Caco-2 (cell line): ENCODE results near the gene CES4A. TPM values are rescaled to one million over a fixed set of nuclear protein-coding genes. Genes with fewer than 3 reads are reported as not detected.

Source experiments
- BruUV-seq: library from RNA; stranded (reverse); fragments of 400-500 nt; replicated peaks from 2 replicates; lab custom pipeline; 2021; lab: Mats Ljungman, UMichigan
- CTCF ChIA-PET: fragments of 300-600 bp; sonication (Branson Sonifier 250); formaldehyde crosslinking; loops from one replicate; lab custom pipeline; 2022; ENCODE audit warnings: antibody characterized with exemption; lab: Charles Lee
- POLR2A ChIA-PET: fragments of 300-600 bp; sonication (Branson Sonifier 250); formaldehyde crosslinking; loops from one replicate; lab custom pipeline; 2022; ENCODE audit warnings: antibody characterized with exemption; lab: Charles Lee
- DNase-seq, 2 experiments: peaks; one replicate each; pipeline versions ENCODE4 v3.0.0 to v3.0.0-alpha.2; 2020 to 2022
- H3K27me3 ChIP-seq: replicated peaks from 2 replicates; pipeline ENCODE4 v1.6.0; 2011; ENCODE audit warnings: low read length; ENCODE audit not compliant: control insufficient read depth, insufficient read depth
- H3K36me3 ChIP-seq: 2 replicates; pipeline ENCODE4 v1.5.1; 2011; ENCODE audit warnings: low read length; ENCODE audit not compliant: control insufficient read depth, insufficient read depth
- H3K4me1 ChIP-seq: fragments of 250-450 bp; sonication (Bioruptor Pico); 2 replicates; pipeline ENCODE4 v1.5.1; 2020; ENCODE audit warnings: mild to moderate bottlenecking
- H3K4me3 ChIP-seq: 2 replicates; pipeline ENCODE4 v1.5.1; 2011; ENCODE audit warnings: low read depth, mild to moderate bottlenecking, control low read depth, low read length
- H3K9me3 ChIP-seq: fragments of 250-450 bp; sonication (Bioruptor Pico); 2 replicates; pipeline ENCODE4 v1.5.1; 2020; ENCODE audit warnings: mild to moderate bottlenecking, moderate library complexity
- H3K27ac Mint-ChIP-seq: one replicate; pipeline ENCODE4 v1.8.0; 2022; ENCODE audit warnings: mixed read lengths; ENCODE audit not compliant: unreplicated experiment
- H3K27me3 Mint-ChIP-seq: one replicate; pipeline ENCODE4 v1.8.0; 2022; ENCODE audit warnings: mixed read lengths; ENCODE audit not compliant: insufficient read depth, unreplicated experiment
- H3K36me3 Mint-ChIP-seq: one replicate; pipeline ENCODE4 v1.8.0; 2022; ENCODE audit warnings: mild to moderate bottlenecking, mixed read lengths; ENCODE audit not compliant: insufficient read depth, unreplicated experiment
- H3K4me1 Mint-ChIP-seq: one replicate; pipeline ENCODE4 v1.8.0; 2022; ENCODE audit warnings: low read depth, mixed read lengths; ENCODE audit not compliant: unreplicated experiment
- H3K4me3 Mint-ChIP-seq: one replicate; pipeline ENCODE4 v1.8.0; 2022; ENCODE audit warnings: mild to moderate bottlenecking, moderate library complexity, mixed read lengths; ENCODE audit not compliant: unreplicated experiment
- H3K9me3 Mint-ChIP-seq: one replicate; pipeline ENCODE4 v1.8.0; 2022; ENCODE audit warnings: mixed read lengths; ENCODE audit not compliant: unreplicated experiment
- intact Hi-C: fragments of 100-400 bp; cut with micrococcal nuclease; formaldehyde crosslinking; loops from one replicate; pipeline ENCODE4 v1.10.0; 2022; ENCODE audit not compliant: unreplicated experiment
- total RNA-seq: library from RNA; stranded (reverse); gene quantifications from 2 replicates; pipeline ENCODE4 v1.2.3, GENCODE V29; 2022
- TF ChIP-seq, protein P1 (sequence below), 2 experiments: fragments of 200-600 bp in 1 of 2; IDR thresholded peaks; 1 replicate in 1 of 2; 2 replicates in 1 of 2; pipeline versions ENCODE4 v1.5.1 to v1.8.0; 2011 to 2022; ENCODE audit warnings: antibody characterized with exemption in 1 of 2, control low read depth in 1 of 2, inconsistent platforms in 1 of 2, low read depth in 1 of 2, low read length in 1 of 2, mild to moderate bottlenecking in 1 of 2, moderate library complexity in 1 of 2; ENCODE audit not compliant: insufficient read depth in 1 of 2, severe bottlenecking in 1 of 2, unreplicated experiment in 1 of 2

Gene CES4A
- total RNA-seq, 1 experiment from 2014 or later: not detected

- no peaks in the 10 kb centered on the region for H3K27me3 ChIP-seq
- Mint-ChIP-seq H3K27me3 (no peaks in the 10 kb centered on the region), H3K4me3 (no peak overlapping the region), H3K4me1 (peaks cover 16% of the 10 kb centered on the region), H3K36me3 (peaks cover 17% of the 10 kb centered on the region), H3K27ac (no peak overlapping the region), H3K9me3 (no peaks in the 10 kb centered on the region)
- ChIA-PET CTCF (no interaction called here), POLR2A (no interaction called here)
- intact Hi-C loops: no loop called here
- TF ChIP-seq, protein P1, sequence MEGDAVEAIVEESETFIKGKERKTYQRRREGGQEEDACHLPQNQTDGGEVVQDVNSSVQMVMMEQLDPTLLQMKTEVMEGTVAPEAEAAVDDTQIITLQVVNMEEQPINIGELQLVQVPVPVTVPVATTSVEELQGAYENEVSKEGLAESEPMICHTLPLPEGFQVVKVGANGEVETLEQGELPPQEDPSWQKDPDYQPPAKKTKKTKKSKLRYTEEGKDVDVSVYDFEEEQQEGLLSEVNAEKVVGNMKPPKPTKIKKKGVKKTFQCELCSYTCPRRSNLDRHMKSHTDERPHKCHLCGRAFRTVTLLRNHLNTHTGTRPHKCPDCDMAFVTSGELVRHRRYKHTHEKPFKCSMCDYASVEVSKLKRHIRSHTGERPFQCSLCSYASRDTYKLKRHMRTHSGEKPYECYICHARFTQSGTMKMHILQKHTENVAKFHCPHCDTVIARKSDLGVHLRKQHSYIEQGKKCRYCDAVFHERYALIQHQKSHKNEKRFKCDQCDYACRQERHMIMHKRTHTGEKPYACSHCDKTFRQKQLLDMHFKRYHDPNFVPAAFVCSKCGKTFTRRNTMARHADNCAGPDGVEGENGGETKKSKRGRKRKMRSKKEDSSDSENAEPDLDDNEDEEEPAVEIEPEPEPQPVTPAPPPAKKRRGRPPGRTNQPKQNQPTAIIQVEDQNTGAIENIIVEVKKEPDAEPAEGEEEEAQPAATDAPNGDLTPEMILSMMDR (IDR thresholded peaks at IDR 0.05; ENCODE audit: insufficient read depth in 1 of 2, low read depth in 1 of 2, low read length in 1 of 2, severe bottlenecking in 1 of 2, unreplicated experiment in 1 of 2): no peak
- no peaks in the 10 kb centered on the region; the same call in 1 of the 2 replicates for H3K36me3 ChIP-seq
- H3K9me3 ChIP-seq: no peaks in the 10 kb centered on the region
- BruUV-seq: no TSS peak
- H3K4me1 ChIP-seq: no peaks in the 10 kb centered on the region
- DNase-seq: no peak
- no peak overlapping the region for H3K4me3 ChIP-seq
Observed at GRCh38 chr16:67054901-67055300, 66.5 kb downstream of the CES4A start.

GRCh38 chr16:67055712-67056487, 67.5 kb downstream of the CES4A start:
- no peak overlapping the region for H3K27ac Mint-ChIP-seq
- H3K4me3 ChIP-seq: no peak overlapping the region
- POLR2A ChIA-PET: interaction anchor here (0.6 kb wide), 1 partner anchor 302 kb away, joined by 5 read pairs; no protein-coding TSS in a partner anchor

More at GRCh38 chr16:67055712-67056487, 67.5 kb downstream of the CES4A start:
- Mint-ChIP-seq H3K36me3 (peaks cover 17% of the 10 kb centered on the region), H3K4me1 (peaks cover 16% of the 10 kb centered on the region), H3K27me3 (no peaks in the 10 kb centered on the region), H3K4me3 (no peak overlapping the region), H3K9me3 (no peaks in the 10 kb centered on the region)
- DNase-seq: no peak
- CTCF ChIA-PET: interaction anchor here (0.6 kb wide), 1 partner anchor 685 kb away, joined by 8 read pairs; no protein-coding TSS in a partner anchor
- Histone ChIP-seq H3K9me3 (no peaks in the 10 kb centered on the region), H3K27me3 (no peaks in the 10 kb centered on the region), H3K36me3 (no peaks in the 10 kb centered on the region; the same call in none of the 2 replicates), H3K4me1 (no peaks in the 10 kb centered on the region)
- TF ChIP-seq, protein P1 (IDR thresholded peaks at IDR 0.05; ENCODE audit: insufficient read depth in 1 of 2, low read depth in 1 of 2, low read length in 1 of 2, severe bottlenecking in 1 of 2, unreplicated experiment in 1 of 2): no peak
- BruUV-seq: no TSS peak
- intact Hi-C loops: no loop called here

Other genes with a start within 250 kb of the CES4A start
- gene DYNC1LI2, start 237.0 kb upstream of the CES4A start, total RNA-seq: 180 and 182 TPM in 2 replicates
- gene TERB1, start 187.0 kb upstream of the CES4A start, total RNA-seq: not detected in 2 replicates
- gene NAE1, start 157.6 kb upstream of the CES4A start, total RNA-seq: 141 and 146 TPM in 2 replicates
- 0.35 and 0.68 TPM in 2 replicates for gene CA7, start 144.2 kb upstream of the CES4A start, total RNA-seq
- 37.7 and 44.4 TPM in 2 replicates for gene PDP2, start 108.1 kb upstream of the CES4A start, total RNA-seq
- 0.48 and 0.81 TPM in 2 replicates for gene CDH16, start 69.7 kb upstream of the CES4A start, total RNA-seq
- gene RRAD, start 63.1 kb upstream of the CES4A start, total RNA-seq: 0.53 and 1.1 TPM in 2 replicates
- gene CIAO2B, start 54.2 kb upstream of the CES4A start, total RNA-seq: 117 and 119 TPM in 2 replicates
- 45.5 and 48.4 TPM in 2 replicates for gene CES2, start 53.1 kb upstream of the CES4A start, total RNA-seq
- 0.79 and 0.95 TPM in 2 replicates for gene CES3, start 27.3 kb upstream of the CES4A start, total RNA-seq
- 102 and 108 TPM in 2 replicates for gene CBFB, start 40.6 kb downstream of the CES4A start, total RNA-seq
- 34.4 and 38.5 TPM in 2 replicates for gene PHAF1, start 121.4 kb downstream of the CES4A start, total RNA-seq
- 11.6 and 11.7 TPM in 2 replicates for gene B3GNT9, start 162.4 kb downstream of the CES4A start, total RNA-seq
- 16.8 and 18.3 TPM in 2 replicates for gene TRADD, start 171.3 kb downstream of the CES4A start, total RNA-seq
- 27.6 and 31.5 TPM in 2 replicates for gene FBXL8, start 171.4 kb downstream of the CES4A start, total RNA-seq
- gene HSF4, start 176.2 kb downstream of the CES4A start, total RNA-seq: 39.4 and 52.0 TPM in 2 replicates
- 17.4 and 22.4 TPM in 2 replicates for gene NOL3, start 181.9 kb downstream of the CES4A start, total RNA-seq
- 22.2 and 28.6 TPM in 2 replicates for gene MATCAP1, start 195.4 kb downstream of the CES4A start, total RNA-seq
- 0.61 and 0.72 TPM in 2 replicates for gene EXOC3L1, start 201.5 kb downstream of the CES4A start, total RNA-seq
- gene E2F4, start 203.6 kb downstream of the CES4A start, total RNA-seq: 113 and 115 TPM in 2 replicates
- gene ELMO3, start 210.5 kb downstream of the CES4A start, total RNA-seq: 27.8 and 28.7 TPM in 2 replicates
- gene TMEM208, start 238.5 kb downstream of the CES4A start, total RNA-seq: 63.8 and 69.7 TPM in 2 replicates